ENCODE data around the gene PALM. TPM values are rescaled to one million over a fixed set of nuclear protein-coding genes. Genes with fewer than 3 reads are reported as not detected.

The PALM gene
- total RNA-seq, 1 experiment from 2014 or later = 18.5 TPM

DNA sequence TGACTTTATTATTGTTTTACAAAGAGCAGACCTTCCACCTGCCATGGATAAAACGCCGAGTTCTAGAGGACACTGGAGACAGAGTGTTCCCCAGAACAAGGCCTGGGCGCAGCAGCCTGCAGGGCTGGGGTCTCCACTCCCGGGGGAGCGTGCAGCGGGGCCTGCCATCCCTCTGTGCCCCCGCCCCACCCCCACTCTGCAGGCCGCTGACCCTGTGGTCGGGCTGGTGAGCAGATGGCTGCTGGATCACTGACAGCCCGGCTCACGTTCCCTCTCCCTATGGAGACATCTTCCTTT, 79.9 kb downstream of the PALM start:
- Histone ChIP-seq H3K9me3 (ENCODE audit: control insufficient read depth, low read depth, low read length) (no peaks in the 10 kb centered on the region), H4K91ac (ENCODE audit: insufficient read length, low read depth, low read length) (no peak overlapping the region), H3K14ac (ENCODE audit: insufficient read depth, low read length) (no peak overlapping the region), H2AFZ (ENCODE audit: low read length) (no peak overlapping the region), H3K27me3 (ENCODE audit: insufficient read depth, low read length) (no peaks in the 10 kb centered on the region), H4K5ac (ENCODE audit: insufficient read length, low read depth, low read length) (no peak overlapping the region), H4K8ac (replicated peaks; ENCODE audit: insufficient read length, low read depth, low read length) (no peak overlapping the region), H2AK5ac (ENCODE audit: insufficient read length, low read length) (no peak overlapping the region), H3K56ac (ENCODE audit: insufficient read length, low read depth, low read length) (no peak overlapping the region), H2BK20ac (ENCODE audit: low read depth, low read length, poor library complexity, severe bottlenecking) (no peak overlapping the region), H4K20me1 (ENCODE audit: control insufficient read depth, insufficient read depth, insufficient read length) (no peaks in the 10 kb centered on the region), H3K27ac (ENCODE audit: insufficient read length, low read depth, low read length) (no peak overlapping the region), H3K4me1 (ENCODE audit: insufficient read depth, low read length) (no peaks in the 10 kb centered on the region; the same call in 1 of the 2 replicates), H3K18ac (ENCODE audit: insufficient read length, low read depth, low read length) (no peak overlapping the region), H3K4ac (ENCODE audit: low read depth, low read length) (no peak overlapping the region), H3K9ac (ENCODE audit: extremely low read depth, insufficient read length, low read length) (no peak overlapping the region), H3K4me2 (ENCODE audit: insufficient read depth, insufficient read length, low read length) (no peak overlapping the region), H2BK12ac (ENCODE audit: insufficient read length, low read depth, low read length) (no peak overlapping the region), H3K79me1 (ENCODE audit: insufficient read depth, low read depth, low read length, poor library complexity, severe bottlenecking) (no peaks in the 10 kb centered on the region), H3K79me2 (ENCODE audit: insufficient read depth, low read length) (no peaks in the 10 kb centered on the region), H3K23me2 (ENCODE audit: insufficient read length, low read depth, low read length, poor library complexity, severe bottlenecking) (no peaks in the 10 kb centered on the region), H3K23ac (ENCODE audit: insufficient read length, low read depth, low read length) (no peak overlapping the region), H2BK5ac (ENCODE audit: insufficient read length, low read length) (no peak overlapping the region), H3T11ph (ENCODE audit: low read length) (no peak overlapping the region), H2BK120ac (ENCODE audit: low read depth, low read length, poor library complexity, severe bottlenecking) (no peak overlapping the region), H2BK15ac (ENCODE audit: low read depth, low read length) (no peak overlapping the region)
- Mint-ChIP-seq H3K9me3 (no peaks in the 10 kb centered on the region), H3K4me3 (peak overlapping the region in 1 of 2 experiments; percentile 28; a peak in 3 of 5 replicates), H3K27me3 (ENCODE audit: low read depth) (no peaks in the 10 kb centered on the region), H3K36me3 (ENCODE audit: insufficient read depth in 1 of 3, low read depth in 3 of 3) (peaks cover 0 to 7% (median 4%) of the 10 kb centered on the region in 3 experiments; a peak in 3 of 7 replicates), H3K4me1 (peaks cover 23 to 40% of the 10 kb centered on the region in 2 experiments), H3K27ac (peak overlapping the region in 2 of 3 experiments; percentile 94 to 96; a peak in 3 of 7 replicates)
- TF ChIP-seq, protein P1, sequence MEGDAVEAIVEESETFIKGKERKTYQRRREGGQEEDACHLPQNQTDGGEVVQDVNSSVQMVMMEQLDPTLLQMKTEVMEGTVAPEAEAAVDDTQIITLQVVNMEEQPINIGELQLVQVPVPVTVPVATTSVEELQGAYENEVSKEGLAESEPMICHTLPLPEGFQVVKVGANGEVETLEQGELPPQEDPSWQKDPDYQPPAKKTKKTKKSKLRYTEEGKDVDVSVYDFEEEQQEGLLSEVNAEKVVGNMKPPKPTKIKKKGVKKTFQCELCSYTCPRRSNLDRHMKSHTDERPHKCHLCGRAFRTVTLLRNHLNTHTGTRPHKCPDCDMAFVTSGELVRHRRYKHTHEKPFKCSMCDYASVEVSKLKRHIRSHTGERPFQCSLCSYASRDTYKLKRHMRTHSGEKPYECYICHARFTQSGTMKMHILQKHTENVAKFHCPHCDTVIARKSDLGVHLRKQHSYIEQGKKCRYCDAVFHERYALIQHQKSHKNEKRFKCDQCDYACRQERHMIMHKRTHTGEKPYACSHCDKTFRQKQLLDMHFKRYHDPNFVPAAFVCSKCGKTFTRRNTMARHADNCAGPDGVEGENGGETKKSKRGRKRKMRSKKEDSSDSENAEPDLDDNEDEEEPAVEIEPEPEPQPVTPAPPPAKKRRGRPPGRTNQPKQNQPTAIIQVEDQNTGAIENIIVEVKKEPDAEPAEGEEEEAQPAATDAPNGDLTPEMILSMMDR (conservative IDR thresholded peaks at IDR 0.05) = no peak
- DNase-seq = no peak
- no CpG with 5 or more reads among the region's 11 CpGs for WGBS (ENCODE audit: extremely low coverage, insufficient read length, low lambda C conversion rate)
